D721Med (cell line): ENCODE measurements around the gene SLC46A3.

Source experiments
- DNase-seq: peaks from one replicate; pipeline ENCODE4 v3.0.0; 2011; ENCODE audit warnings: low spot score; ENCODE audit not compliant: insufficient read length
- FAIRE-seq: peaks from 2 replicates; lab custom pipeline; 2011; peaks lifted over from hg19 to GRCh38; lab: Jason Lieb, UNC
- TF ChIP-seq, protein P1 (sequence below): IDR thresholded peaks from 2 replicates; pipeline ENCODE4 v1.5.1; 2012; ENCODE audit warnings: mild to moderate bottlenecking, control low read depth; ENCODE audit not compliant: insufficient read depth; ENCODE audit errors: missing control alignments

Gene SLC46A3

DNA sequence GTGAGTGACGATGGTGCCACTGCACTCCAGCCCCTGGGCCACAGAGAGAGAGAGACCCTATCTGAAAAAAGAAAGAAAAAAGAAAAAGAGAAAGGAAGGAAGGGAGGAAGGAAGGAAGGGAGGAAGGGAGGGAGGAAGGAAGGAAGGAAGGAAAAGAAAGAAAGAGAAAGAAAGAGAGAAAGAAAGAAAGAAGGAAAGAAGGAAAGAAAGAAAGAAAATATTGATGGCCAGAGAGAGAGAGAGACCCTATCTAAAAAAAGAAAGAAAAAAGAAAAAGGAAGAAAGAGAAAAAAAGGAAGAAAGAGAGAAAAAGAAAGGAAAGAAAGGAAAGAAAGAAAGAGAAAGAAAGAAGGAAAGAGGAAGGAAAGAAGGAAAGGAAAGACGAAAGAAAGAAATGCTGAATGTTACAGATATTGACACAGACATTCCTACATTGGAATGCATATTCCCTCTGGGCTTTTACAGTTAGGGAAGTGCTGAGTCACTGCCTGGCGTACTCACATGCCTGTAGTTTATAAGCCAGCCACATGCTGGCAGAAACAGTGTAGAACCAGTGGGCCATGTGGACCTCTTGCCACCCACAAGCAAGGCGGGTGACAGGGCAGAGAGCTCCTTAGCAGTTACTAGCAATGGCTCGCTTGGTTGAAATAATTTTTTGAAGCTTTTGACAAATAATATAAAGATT is 34.6 kb upstream of the SLC46A3 start:
- DNase-seq (no peak), FAIRE-seq (no peak)
- TF ChIP-seq, protein P1, sequence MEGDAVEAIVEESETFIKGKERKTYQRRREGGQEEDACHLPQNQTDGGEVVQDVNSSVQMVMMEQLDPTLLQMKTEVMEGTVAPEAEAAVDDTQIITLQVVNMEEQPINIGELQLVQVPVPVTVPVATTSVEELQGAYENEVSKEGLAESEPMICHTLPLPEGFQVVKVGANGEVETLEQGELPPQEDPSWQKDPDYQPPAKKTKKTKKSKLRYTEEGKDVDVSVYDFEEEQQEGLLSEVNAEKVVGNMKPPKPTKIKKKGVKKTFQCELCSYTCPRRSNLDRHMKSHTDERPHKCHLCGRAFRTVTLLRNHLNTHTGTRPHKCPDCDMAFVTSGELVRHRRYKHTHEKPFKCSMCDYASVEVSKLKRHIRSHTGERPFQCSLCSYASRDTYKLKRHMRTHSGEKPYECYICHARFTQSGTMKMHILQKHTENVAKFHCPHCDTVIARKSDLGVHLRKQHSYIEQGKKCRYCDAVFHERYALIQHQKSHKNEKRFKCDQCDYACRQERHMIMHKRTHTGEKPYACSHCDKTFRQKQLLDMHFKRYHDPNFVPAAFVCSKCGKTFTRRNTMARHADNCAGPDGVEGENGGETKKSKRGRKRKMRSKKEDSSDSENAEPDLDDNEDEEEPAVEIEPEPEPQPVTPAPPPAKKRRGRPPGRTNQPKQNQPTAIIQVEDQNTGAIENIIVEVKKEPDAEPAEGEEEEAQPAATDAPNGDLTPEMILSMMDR = no peak

DNA sequence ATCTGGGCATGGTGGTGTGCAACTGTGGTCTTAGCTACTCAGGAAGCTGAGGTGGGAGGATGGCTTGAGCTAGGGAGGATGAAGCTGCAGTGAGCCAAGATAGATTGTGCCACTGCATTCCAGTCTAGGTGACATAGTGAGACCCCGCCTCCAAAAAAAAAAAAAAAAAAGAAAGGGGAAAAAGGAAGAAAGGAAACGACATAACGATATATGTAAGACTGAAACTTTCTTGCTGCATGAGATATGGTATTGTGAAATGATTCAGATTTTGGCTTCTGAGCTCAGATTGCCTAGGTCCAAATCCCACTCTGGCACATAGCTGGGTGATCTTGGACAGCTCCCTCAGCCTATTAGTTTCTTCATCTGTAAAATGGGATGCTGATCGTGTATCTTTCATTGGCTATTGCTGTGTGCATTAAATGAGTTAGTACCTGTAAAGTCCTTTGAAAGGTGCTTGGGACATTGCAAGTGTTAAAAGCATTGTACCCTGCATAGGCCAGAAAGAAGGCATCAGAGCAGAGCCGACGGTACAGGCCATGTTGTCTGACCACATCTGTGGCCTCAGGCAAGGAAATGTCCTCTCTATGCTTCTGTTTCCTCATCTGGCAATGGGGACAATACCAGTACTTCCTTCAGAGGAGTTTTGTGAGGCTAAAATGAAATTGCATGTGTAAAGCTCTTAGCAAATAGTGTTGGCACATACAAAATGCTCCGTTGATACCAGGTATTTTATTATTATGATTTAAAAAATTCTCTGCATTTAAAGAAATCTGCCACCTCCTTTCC is 32.6 kb upstream of the SLC46A3 start:
- FAIRE-seq = no peak
- DNase-seq = no peak
- TF ChIP-seq, protein P1 = no peak

DNA sequence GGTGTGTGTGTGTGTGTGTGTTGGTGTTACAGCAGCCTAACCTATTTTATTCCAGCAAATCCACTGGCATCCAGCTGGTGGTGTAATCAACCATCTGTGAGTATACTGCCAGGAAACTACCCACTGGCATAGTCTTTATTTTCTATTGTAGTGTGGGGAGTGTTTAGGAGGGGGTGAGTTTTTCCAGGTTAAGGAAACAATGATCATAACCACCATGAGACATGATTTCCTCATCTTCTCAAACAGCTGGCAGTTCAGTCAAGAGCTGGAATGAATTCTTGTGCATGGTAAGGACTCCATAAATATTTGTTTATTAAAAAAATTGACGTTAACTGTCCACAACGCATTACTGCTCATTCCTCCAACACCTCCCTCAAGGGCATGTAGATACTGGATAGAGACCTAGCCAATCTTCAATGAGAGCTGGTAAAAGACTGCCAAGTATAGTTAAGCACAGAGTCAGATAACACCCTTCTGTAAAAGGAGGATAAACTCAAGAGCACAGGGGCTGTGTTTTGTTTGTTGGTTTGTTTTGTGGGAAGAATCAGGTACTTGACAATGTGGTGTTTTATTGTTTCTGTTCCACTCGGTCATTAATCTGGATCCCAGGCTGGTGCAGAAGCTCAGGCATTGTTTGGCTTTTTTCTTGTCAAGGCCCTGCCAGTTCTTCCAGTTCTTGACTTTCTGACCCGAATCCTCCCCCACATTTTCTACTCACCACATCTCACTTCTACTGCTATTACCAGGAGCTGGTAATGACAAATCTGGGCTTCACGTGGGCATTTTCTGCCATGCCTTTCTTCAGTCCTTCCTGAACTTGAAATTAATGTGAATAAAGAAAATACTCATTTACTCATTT is 31.6 kb upstream of the SLC46A3 start:
- FAIRE-seq (no peak), DNase-seq (no peak)
- TF ChIP-seq, protein P1 = no peak

DNA sequence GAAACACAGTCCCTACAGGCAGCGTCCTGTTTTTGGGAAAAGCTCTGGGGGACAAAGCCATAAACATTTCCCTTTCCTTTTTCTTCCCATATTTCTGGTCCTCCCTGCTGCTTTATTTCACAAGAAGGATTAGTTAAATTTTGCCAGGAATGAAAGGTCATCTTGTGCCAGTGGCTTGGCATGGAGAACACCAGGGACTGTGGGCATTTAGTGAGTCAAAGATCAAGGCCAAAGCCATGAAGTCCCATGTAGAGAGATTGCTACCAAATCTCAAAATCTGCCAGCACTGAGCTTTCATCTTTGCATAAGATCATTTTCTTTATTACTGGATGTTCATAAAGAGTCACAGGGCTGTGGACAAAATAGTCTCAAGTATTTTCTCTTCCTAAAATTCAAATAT is 29.1 kb upstream of the SLC46A3 start:
- TF ChIP-seq, protein P1 = no peak
- DNase-seq = no peak
- FAIRE-seq = no peak

DNA sequence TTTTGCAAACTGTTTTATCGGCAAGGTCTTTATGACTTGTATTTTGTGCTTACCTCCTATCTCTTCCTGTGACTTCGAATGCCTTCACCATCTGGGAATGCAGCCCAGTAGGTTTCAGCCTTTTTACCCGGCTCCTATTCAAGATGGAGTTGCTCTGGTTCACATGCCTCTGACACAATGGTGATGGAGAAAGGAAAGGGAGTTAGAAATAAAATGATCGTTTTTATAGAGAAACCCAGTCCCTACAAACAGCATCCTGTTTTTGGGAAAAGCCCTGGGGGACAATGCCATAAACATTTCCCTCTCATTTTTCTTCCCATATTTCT is 27.5 kb upstream of the SLC46A3 start:
- TF ChIP-seq, protein P1 = no peak
- no peak for FAIRE-seq
- DNase-seq = no peak

DNA sequence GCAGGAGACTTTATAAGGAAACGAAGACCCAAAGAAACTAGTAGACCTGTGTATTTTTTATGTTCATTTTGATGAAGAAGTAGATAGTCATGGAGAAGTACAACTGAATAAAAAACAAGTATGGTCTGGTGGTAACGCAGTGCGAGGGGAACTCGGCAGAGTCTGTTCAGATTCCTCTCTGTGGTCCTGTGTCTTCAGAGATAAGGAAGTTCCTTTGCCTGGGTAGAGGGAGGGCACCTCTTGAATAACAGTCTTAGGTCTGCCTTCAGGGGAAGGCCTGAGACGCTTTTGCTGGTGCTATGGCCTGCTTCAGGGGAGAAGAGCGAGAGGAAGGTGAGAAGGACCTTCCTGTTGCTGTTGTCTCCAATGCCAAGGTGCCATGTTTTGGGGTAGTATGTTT is 25.9 kb upstream of the SLC46A3 start:
- TF ChIP-seq, protein P1 = no peak
- DNase-seq (no peak), FAIRE-seq (no peak)
